Uterus (tissue), 2 donors: ENCODE measurements around the gene SCRT2.

Experiments used
- CTCF ChIP-seq, 4 experiments: fragments of 200-600 bp in 2 of 4; fragments of 450-650 bp in 2 of 4; sonication (generic) in 2 of 4; IDR thresholded peaks; one replicate each; pipeline ENCODE4 v1.5.1; 2016 to 2019; ENCODE audit warnings: antibody characterized with exemption in 4 of 4, mild to moderate bottlenecking in 2 of 4, moderate library complexity in 1 of 4
- POLR2A ChIP-seq, 2 donors: fragments of 450-650 bp; IDR thresholded peaks; one replicate each; pipeline ENCODE4 v1.6.1; 2016; ENCODE audit warnings: antibody characterized with exemption in 2 of 2, mild to moderate bottlenecking in 1 of 2, moderate library complexity in 1 of 2

- TF ChIP-seq CTCF (IDR thresholded peaks at IDR 0.05) (no peak), POLR2A (IDR thresholded peaks at IDR 0.05) (no peak)
Observed at GRCh38 chr20:677957-678356, 2.4 kb upstream of the SCRT2 start.
